ENCODE measurements around the gene IL10RA.

GRCh38 chr11:118050208-118050891 lies 64.2 kb downstream of the IL10RA start:
- TF ChIP-seq CTCF (IDR thresholded peaks at IDR 0.05 in 4 of 5, conservative IDR thresholded peaks at IDR 0.05 in 1 of 5) (no peak), POLR2A (IDR thresholded peaks at IDR 0.05) (no peak)

Data from gastrocnemius medialis (tissue), 4 donors.